Dendritic cell treated with granulocyte-macrophage colony-stimulating factor and Interleukin-4, amounts not matched to agents 40 ng/mL and 50 ng/mL, for 4 days (primary cell): ENCODE results near the gene UBR7.
A peak's percentile ranks its signal among the peaks of the same experiment; 100 is the strongest.

Experiments used
- H3K27ac Mint-ChIP-seq: one replicate; pipeline ENCODE4 v1.8.0; 2022; ENCODE audit warnings: mild to moderate bottlenecking, mixed read lengths
- H3K27me3 Mint-ChIP-seq: one replicate; pipeline ENCODE4 v1.8.0; 2022; ENCODE audit warnings: mild to moderate bottlenecking, mixed read lengths
- H3K36me3 Mint-ChIP-seq: one replicate; pipeline ENCODE4 v1.8.0; 2022; ENCODE audit warnings: low read depth, mixed read lengths
- H3K4me1 Mint-ChIP-seq: one replicate; pipeline ENCODE4 v1.8.0; 2022; ENCODE audit warnings: low read depth, mixed read lengths
- H3K4me3 Mint-ChIP-seq: one replicate; pipeline ENCODE4 v1.8.0; 2022; ENCODE audit warnings: mild to moderate bottlenecking, moderate library complexity, mixed read lengths
- H3K9me3 Mint-ChIP-seq: one replicate; pipeline ENCODE4 v1.8.0; 2022; ENCODE audit warnings: mixed read lengths
- intact Hi-C: fragments of 100-400 bp; cut with micrococcal nuclease; formaldehyde crosslinking; loops from one replicate; pipeline ENCODE4 v1.15.0; 2022

UBR7 gene

DNA sequence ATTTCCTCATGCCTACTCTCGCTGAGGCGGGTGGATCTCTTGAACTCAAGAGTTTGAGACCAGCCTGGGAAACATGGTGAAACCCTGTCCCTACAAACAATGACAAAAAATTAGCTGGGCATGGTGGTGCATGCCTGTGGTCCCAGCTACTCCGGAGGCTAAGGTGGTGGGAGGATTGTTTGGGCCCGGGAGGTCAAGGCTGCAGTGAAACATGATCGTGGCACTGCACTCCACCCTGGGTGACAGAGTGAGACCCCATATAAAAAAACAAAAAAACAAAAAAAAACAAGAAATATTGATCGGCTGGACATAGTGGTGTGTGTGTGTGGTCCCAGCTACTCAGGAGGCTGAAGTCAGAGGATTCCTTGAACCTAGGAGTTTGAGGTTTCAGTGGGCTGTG lies 31.6 kb upstream of the UBR7 start:
- H3K4me3 Mint-ChIP-seq = no peak overlapping the region
- H3K27ac Mint-ChIP-seq = no peak overlapping the region
- H3K36me3 Mint-ChIP-seq = no peaks in the 10 kb centered on the region
- intact Hi-C loops = loop anchor here (5.0 kb wide), 1 partner anchor 223 kb away; no protein-coding TSS in a partner anchor
- H3K27me3 Mint-ChIP-seq = peaks cover 4% of the 10 kb centered on the region
- no peaks in the 10 kb centered on the region for H3K9me3 Mint-ChIP-seq
- H3K4me1 Mint-ChIP-seq = peaks cover 6% of the 10 kb centered on the region

- peak overlapping the region; percentile 86 for H3K4me3 Mint-ChIP-seq
- no peaks in the 10 kb centered on the region for H3K27me3 Mint-ChIP-seq
- no peaks in the 10 kb centered on the region for H3K9me3 Mint-ChIP-seq
- H3K4me1 Mint-ChIP-seq = peaks cover 28% of the 10 kb centered on the region
- intact Hi-C loops = no loop called here
- peak overlapping the region; percentile 90 for H3K27ac Mint-ChIP-seq
- H3K36me3 Mint-ChIP-seq = peaks cover 45% of the 10 kb centered on the region
Observed at GRCh38 chr14:93183596-93184317, 23.3 kb upstream of the UBR7 start.

DNA sequence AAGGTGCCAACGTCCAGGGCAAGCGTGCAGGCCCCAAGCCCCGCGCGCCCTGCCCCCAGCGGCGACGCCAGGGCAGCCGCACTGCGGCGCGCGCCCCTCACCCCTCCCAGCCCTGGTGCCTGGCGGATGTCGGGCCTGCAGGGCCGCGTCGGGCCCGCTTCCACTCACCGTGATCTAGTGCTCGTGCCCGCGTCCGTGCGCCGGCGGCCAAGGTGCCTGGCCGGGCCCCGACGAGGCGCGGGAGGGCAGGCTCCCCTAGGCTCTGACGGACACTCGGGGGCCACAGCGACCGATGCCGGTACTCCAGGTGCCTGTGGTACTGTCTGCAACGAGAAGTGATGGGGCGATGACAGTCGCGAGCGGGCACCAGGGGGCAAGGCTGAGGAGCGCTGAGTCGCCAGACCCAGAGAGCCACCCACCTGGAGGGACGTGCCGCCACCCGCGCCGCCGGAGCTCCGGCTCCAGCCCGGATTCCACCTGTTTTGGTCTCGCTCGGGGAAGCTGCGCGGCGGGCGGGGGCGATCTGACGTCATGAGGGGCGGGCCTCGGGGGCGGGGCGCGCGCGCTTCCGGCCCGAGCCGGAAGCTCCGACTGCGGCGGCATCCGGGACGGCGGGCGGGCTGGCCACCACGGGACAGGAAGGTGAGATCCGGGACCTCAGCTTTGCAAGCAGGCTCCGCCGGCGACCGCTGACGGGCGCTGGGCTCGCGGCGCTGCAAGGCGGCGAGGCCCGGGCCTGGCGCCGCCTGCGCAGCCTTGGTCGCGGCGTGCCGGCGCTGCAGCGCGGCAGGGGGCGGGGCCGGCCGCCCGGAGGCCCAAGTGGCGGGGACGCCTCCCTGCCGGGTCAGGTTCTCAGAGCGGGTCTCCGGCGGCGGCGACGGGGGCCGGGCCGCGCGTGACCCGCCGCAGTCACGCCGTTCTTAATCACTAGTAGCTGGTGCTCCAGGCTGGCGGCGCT lies 22.4 kb upstream of the UBR7 start, which contains the start of the genes LYSET and MOAP1:
TSS of gene LYSET (plus strand) at position 927 of the 958 bp plus-strand sequence. CDS start 89 bp downstream, outside the sequence.
TSS of gene MOAP1 (minus strand) at position 507 of the 958 bp plus-strand sequence. CDS start 655 bp downstream, outside the sequence.
- Mint-ChIP-seq H3K36me3 (peaks cover 51% of the 10 kb centered on the region), H3K4me1 (peaks cover 26% of the 10 kb centered on the region), H3K4me3 (peak within 1 kb of the TSS; percentile 86)

DNA sequence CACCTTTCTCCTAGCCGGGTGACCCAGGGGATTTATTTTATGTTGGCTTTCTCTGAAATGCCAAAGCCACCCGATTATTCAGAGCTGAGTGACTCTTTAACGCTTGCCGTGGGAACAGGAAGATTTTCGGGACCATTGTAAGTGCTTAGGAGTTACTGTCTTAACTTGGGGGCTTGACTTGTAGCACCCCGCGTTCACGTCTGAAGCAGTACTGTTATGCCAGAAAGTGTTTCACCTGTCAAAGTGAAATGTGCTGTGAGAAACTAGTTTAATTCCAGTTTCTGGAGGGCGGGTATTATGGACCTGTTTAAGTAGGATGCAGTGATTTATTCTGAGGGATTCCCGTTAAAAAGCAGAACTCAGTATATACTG lies 21.7 kb upstream of the UBR7 start:
- Mint-ChIP-seq H3K9me3 (no peaks in the 10 kb centered on the region), H3K27ac (peak overlapping the region; percentile 90), H3K36me3 (peaks cover 58% of the 10 kb centered on the region), H3K4me3 (peak overlapping the region; percentile 86), H3K27me3 (no peaks in the 10 kb centered on the region), H3K4me1 (peaks cover 27% of the 10 kb centered on the region)
- intact Hi-C loops = loop anchor here (1.0 kb wide), 1 partner anchor 22 kb away; the partner anchor contains the start of genes GON7 and UBR7

More for the DNA sequence above, 22.4 kb upstream of the UBR7 start, which contains the start of the genes LYSET and MOAP1:
- intact Hi-C loops = loop anchor here (1.0 kb wide), 1 partner anchor 23 kb away; the partner anchor contains the start of genes GON7 and UBR7
- Mint-ChIP-seq H3K27ac (peak within 1 kb of the TSS; percentile 90), H3K27me3 (no peaks in the 10 kb centered on the region), H3K9me3 (no peaks in the 10 kb centered on the region)

GRCh38 chr14:93186466-93186865 lies 20.6 kb upstream of the UBR7 start:
- intact Hi-C loops = no loop called here
- peaks cover 60% of the 10 kb centered on the region for H3K36me3 Mint-ChIP-seq
- no peaks in the 10 kb centered on the region for H3K9me3 Mint-ChIP-seq

DNA sequence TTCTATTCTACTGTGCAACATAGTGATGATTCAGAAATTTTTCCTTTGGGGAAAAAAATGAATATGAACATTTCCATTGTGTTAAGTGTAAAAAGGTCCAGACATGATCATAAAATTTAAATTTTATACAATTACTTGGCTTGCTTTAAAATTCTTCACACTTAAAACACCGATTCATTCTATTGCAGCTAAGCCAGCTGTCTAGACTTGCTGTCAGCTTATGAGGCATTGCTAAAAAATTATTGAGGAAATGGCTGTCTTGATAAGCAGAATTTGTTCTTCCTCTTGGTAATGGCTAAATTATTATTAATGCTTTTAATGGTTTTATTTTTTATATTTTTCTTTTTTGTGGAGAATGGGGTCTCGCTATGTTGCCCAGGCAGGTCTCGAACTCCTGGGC lies 20.1 kb upstream of the UBR7 start:
- no peak overlapping the region for H3K4me3 Mint-ChIP-seq
- peaks cover 59% of the 10 kb centered on the region for H3K36me3 Mint-ChIP-seq

More at GRCh38 chr14:93186466-93186865, 20.6 kb upstream of the UBR7 start:
- Mint-ChIP-seq H3K4me1 (peaks cover 32% of the 10 kb centered on the region), H3K27ac (peak overlapping the region; percentile 90), H3K4me3 (peak overlapping the region; percentile 63), H3K27me3 (no peaks in the 10 kb centered on the region)

GRCh38 chr14:93195316-93195999 lies 11.6 kb upstream of the UBR7 start:
- H3K9me3 Mint-ChIP-seq = no peaks in the 10 kb centered on the region
- peaks cover 4% of the 10 kb centered on the region for H3K4me1 Mint-ChIP-seq
- H3K36me3 Mint-ChIP-seq = peaks cover 14% of the 10 kb centered on the region
- intact Hi-C loops = no loop called here
- no peak overlapping the region for H3K27ac Mint-ChIP-seq
- H3K4me3 Mint-ChIP-seq = no peak overlapping the region
- H3K27me3 Mint-ChIP-seq = no peaks in the 10 kb centered on the region

More for the DNA sequence above, 20.1 kb upstream of the UBR7 start:
- Mint-ChIP-seq H3K27ac (no peak overlapping the region), H3K27me3 (no peaks in the 10 kb centered on the region), H3K9me3 (no peaks in the 10 kb centered on the region), H3K4me1 (peaks cover 32% of the 10 kb centered on the region)
- intact Hi-C loops = no loop called here

GRCh38 chr14:93199031-93199430 lies 8.0 kb upstream of the UBR7 start:
- Mint-ChIP-seq H3K27me3 (no peaks in the 10 kb centered on the region), H3K9me3 (no peaks in the 10 kb centered on the region), H3K27ac (no peak overlapping the region), H3K36me3 (peaks cover 14% of the 10 kb centered on the region), H3K4me1 (peaks cover 4% of the 10 kb centered on the region), H3K4me3 (no peak overlapping the region)
- intact Hi-C loops = no loop called here

DNA sequence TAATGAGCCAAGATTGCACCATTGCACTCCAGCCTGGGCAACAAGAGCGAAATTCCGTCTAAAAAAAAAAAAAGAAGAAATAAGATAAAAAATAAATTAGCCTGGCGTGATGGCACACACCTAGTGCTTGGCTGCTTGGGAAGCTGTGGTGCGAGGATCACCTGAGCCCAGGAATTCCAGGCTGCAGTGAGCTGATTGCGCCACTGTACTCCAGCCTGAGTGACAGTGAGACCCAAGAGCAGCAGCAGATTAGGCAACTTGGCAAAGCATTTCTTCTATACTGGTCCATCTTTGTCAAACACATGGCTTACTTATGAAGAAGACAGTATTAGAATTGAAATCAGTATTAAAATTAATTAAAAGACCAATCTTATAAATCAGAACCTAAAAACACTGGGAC lies 6.5 kb upstream of the UBR7 start:
- Mint-ChIP-seq H3K36me3 (peaks cover 14% of the 10 kb centered on the region), H3K27me3 (no peaks in the 10 kb centered on the region), H3K9me3 (no peaks in the 10 kb centered on the region), H3K4me3 (no peak overlapping the region), H3K27ac (no peak overlapping the region), H3K4me1 (peaks cover 19% of the 10 kb centered on the region)
- intact Hi-C loops = no loop called here

GRCh38 chr14:93201155-93201704 lies 5.8 kb upstream of the UBR7 start:
- peaks cover 26% of the 10 kb centered on the region for H3K4me1 Mint-ChIP-seq
- H3K27ac Mint-ChIP-seq = no peak overlapping the region
- H3K9me3 Mint-ChIP-seq = no peaks in the 10 kb centered on the region
- no peaks in the 10 kb centered on the region for H3K27me3 Mint-ChIP-seq
- intact Hi-C loops = no loop called here
- peaks cover 14% of the 10 kb centered on the region for H3K36me3 Mint-ChIP-seq
- H3K4me3 Mint-ChIP-seq = no peak overlapping the region

- peaks cover 49% of the 10 kb centered on the region for H3K4me1 Mint-ChIP-seq
- H3K4me3 Mint-ChIP-seq = peak overlapping the region; percentile 99
- H3K36me3 Mint-ChIP-seq = peaks cover 33% of the 10 kb centered on the region
- intact Hi-C loops = loop anchor here (1.0 to 5.0 kb wide), 3 partner anchors 22 to 325 kb away; partner anchors contain the start of genes BTBD7 and LYSET
- H3K27ac Mint-ChIP-seq = peak overlapping the region; percentile 90
- no peaks in the 10 kb centered on the region for H3K9me3 Mint-ChIP-seq
- H3K27me3 Mint-ChIP-seq = no peaks in the 10 kb centered on the region
Observed at GRCh38 chr14:93207468-93208308, 632 bp downstream of the UBR7 start.

DNA sequence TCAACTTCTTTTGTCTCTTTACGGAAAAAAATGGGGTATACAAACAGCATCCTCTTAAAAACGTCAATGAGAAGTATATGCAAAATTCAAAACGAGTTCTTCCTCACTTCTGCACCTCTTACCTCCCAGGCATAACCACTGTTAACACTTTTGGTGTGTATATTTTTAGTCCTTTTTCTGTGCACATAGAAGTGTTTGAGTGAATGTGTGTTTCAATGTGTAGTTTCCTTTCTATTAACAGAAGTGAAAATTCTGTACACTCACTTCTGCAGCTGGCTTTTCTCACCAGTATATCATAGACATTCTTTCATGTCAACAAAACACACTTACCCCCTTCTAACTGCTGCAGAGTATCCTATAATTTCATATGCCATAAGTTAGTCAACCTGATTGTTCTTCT lies 5.4 kb downstream of the UBR7 start:
- Mint-ChIP-seq H3K27me3 (no peaks in the 10 kb centered on the region), H3K4me1 (peaks cover 18% of the 10 kb centered on the region), H3K27ac (no peak overlapping the region), H3K9me3 (no peaks in the 10 kb centered on the region), H3K4me3 (no peak overlapping the region), H3K36me3 (peaks cover 63% of the 10 kb centered on the region)
- intact Hi-C loops = no loop called here
